ENCODE results near the gene MRM2.

GRCh38 chr7:2202361-2202761 lies 39.6 kb downstream of the MRM2 start:
- TF ChIP-seq, protein P1, sequence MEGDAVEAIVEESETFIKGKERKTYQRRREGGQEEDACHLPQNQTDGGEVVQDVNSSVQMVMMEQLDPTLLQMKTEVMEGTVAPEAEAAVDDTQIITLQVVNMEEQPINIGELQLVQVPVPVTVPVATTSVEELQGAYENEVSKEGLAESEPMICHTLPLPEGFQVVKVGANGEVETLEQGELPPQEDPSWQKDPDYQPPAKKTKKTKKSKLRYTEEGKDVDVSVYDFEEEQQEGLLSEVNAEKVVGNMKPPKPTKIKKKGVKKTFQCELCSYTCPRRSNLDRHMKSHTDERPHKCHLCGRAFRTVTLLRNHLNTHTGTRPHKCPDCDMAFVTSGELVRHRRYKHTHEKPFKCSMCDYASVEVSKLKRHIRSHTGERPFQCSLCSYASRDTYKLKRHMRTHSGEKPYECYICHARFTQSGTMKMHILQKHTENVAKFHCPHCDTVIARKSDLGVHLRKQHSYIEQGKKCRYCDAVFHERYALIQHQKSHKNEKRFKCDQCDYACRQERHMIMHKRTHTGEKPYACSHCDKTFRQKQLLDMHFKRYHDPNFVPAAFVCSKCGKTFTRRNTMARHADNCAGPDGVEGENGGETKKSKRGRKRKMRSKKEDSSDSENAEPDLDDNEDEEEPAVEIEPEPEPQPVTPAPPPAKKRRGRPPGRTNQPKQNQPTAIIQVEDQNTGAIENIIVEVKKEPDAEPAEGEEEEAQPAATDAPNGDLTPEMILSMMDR (IDR thresholded peaks at IDR 0.05): no peak
- TF ChIP-seq POLR2A (IDR thresholded peaks at IDR 0.05): no peak

Data from Peyer's patch (tissue), 4 donors.